ENCODE results near the gene POR.
"Not testable (repeated sequence)": the region's sequence is repeated elsewhere in the genome, so short reads cannot be mapped to it uniquely, and the experiment has no call there.

The POR gene

GRCh38 chr7:75909521-75910132 is 5.3 kb upstream of the POR start:
- Histone ChIP-seq H3K27ac (peak overlapping the region; percentile 50), H3K27me3 (peaks cover 5% of the 10 kb centered on the region), H3K4me1 (ENCODE audit: control insufficient read depth in 1 of 2, insufficient read depth in 1 of 2, low read depth in 1 of 2, low read length in 1 of 2) (peaks cover 18 to 24% of the 10 kb centered on the region in 2 experiments), H3K36me3 (no peaks in the 10 kb centered on the region), H3K4me3 (ENCODE audit: low read depth in 1 of 2, low read length in 1 of 2) (no peak overlapping the region), H3K9me3 (no peaks in the 10 kb centered on the region)
- no peak for TF ChIP-seq CTCF (IDR thresholded peaks at IDR 0.05)

GRCh38 chr7:75911186-75911585 is 3.8 kb upstream of the POR start:
- H3K27me3 ChIP-seq; H3K36me3 ChIP-seq; H3K4me3 ChIP-seq (ENCODE audit: low read depth in 1 of 2, low read length in 1 of 2); H3K9me3 ChIP-seq; H3K27ac ChIP-seq: not testable (repeated sequence)
- H3K4me1 ChIP-seq (ENCODE audit: control insufficient read depth in 1 of 2, insufficient read depth in 1 of 2, low read depth in 1 of 2, low read length in 1 of 2), result peaks cover 16 to 21% of the 10 kb centered on the region in 2 experiments

GRCh38 chr7:75913437-75913836 is 1.5 kb upstream of the POR start:
- Histone ChIP-seq H3K4me3 (ENCODE audit: low read depth in 1 of 2, low read length in 1 of 2) (no peak overlapping the region), H3K27ac (no peak overlapping the region), H3K27me3 (peaks cover 5% of the 10 kb centered on the region), H3K4me1 (ENCODE audit: control insufficient read depth in 1 of 2, insufficient read depth in 1 of 2, low read depth in 1 of 2, low read length in 1 of 2) (peaks cover 21 to 25% of the 10 kb centered on the region in 2 experiments), H3K36me3 (no peaks in the 10 kb centered on the region), H3K9me3 (no peaks in the 10 kb centered on the region)
- no peak for TF ChIP-seq CTCF (IDR thresholded peaks at IDR 0.05)

- TF ChIP-seq CTCF (IDR thresholded peaks at IDR 0.05), result no peak
- H3K27ac ChIP-seq, result peak overlapping the region; percentile 86
These were observed 743 bp upstream of the POR start for GRCh38 chr7:75914169-75914654.

GRCh38 chr7:75915416-75916156 is 631 bp downstream of the POR start:
- peak overlapping the region; percentile 93 to 99 for H3K4me3 ChIP-seq (ENCODE audit: low read depth in 1 of 2, low read length in 1 of 2)
- peak overlapping the region; percentile 86 for H3K27ac ChIP-seq
- no peak for TF ChIP-seq CTCF (IDR thresholded peaks at IDR 0.05)
- no peaks in the 10 kb centered on the region for H3K9me3 ChIP-seq
- peaks cover 5% of the 10 kb centered on the region for H3K27me3 ChIP-seq
- peaks cover 1% of the 10 kb centered on the region for H3K36me3 ChIP-seq
- peaks cover 21 to 25% of the 10 kb centered on the region in 2 experiments for H3K4me1 ChIP-seq (ENCODE audit: control insufficient read depth in 1 of 2, insufficient read depth in 1 of 2, low read depth in 1 of 2, low read length in 1 of 2)

More at GRCh38 chr7:75914169-75914654, 743 bp upstream of the POR start:
- peaks cover 21 to 25% of the 10 kb centered on the region in 2 experiments for H3K4me1 ChIP-seq (ENCODE audit: control insufficient read depth in 1 of 2, insufficient read depth in 1 of 2, low read depth in 1 of 2, low read length in 1 of 2)
- peaks cover 5% of the 10 kb centered on the region for H3K27me3 ChIP-seq
- no peaks in the 10 kb centered on the region for H3K36me3 ChIP-seq
- peak overlapping the region; percentile 93 to 99 for H3K4me3 ChIP-seq (ENCODE audit: low read depth in 1 of 2, low read length in 1 of 2)
- H3K9me3 ChIP-seq, result no peaks in the 10 kb centered on the region

GRCh38 chr7:75916259-75916658 is 1.3 kb downstream of the POR start:
- peaks cover under 1% of the 10 kb centered on the region for H3K27me3 ChIP-seq
- TF ChIP-seq CTCF (IDR thresholded peaks at IDR 0.05), result no peak
- peaks cover 21 to 25% of the 10 kb centered on the region in 2 experiments for H3K4me1 ChIP-seq (ENCODE audit: control insufficient read depth in 1 of 2, insufficient read depth in 1 of 2, low read depth in 1 of 2, low read length in 1 of 2)
- peak overlapping the region; percentile 86 for H3K27ac ChIP-seq
- H3K36me3 ChIP-seq, result peaks cover 6% of the 10 kb centered on the region
- no peaks in the 10 kb centered on the region for H3K9me3 ChIP-seq
- peak overlapping the region; percentile 93 to 99 for H3K4me3 ChIP-seq (ENCODE audit: low read depth in 1 of 2, low read length in 1 of 2)
